Lung (tissue), 12 donors: Measurements from ENCODE around the gene OXT. TPM values are rescaled to one million over a fixed set of nuclear protein-coding genes. Genes with fewer than 3 reads are reported as not detected.

Experiments used
- ATAC-seq: fragments of 200-7000 bp; cut with Tn5 transposase; one replicate; pipeline ENCODE4 v1.9.1; 2020; ENCODE audit warnings: moderate number of reproducible peaks; ENCODE audit not compliant: insufficient read depth, low FRiP score
- DNase-seq, 3 donors: peaks; one replicate each; pipeline ENCODE4 v3.0.0-alpha.2; 2013 to 2017
- H3K27ac ChIP-seq, 2 donors: one replicate each; pipeline ENCODE4 v1.5.1; 2013; ENCODE audit warnings: mild to moderate bottlenecking in 2 of 2, moderate library complexity in 2 of 2, control low read depth in 1 of 2, inconsistent platforms in 1 of 2, low read depth in 1 of 2, low read length in 1 of 2
- H3K27me3 ChIP-seq, 3 donors: one replicate each; pipeline ENCODE4 v1.5.1; 2013; ENCODE audit warnings: low read length in 2 of 3; ENCODE audit not compliant: control insufficient read depth in 3 of 3, insufficient read depth in 3 of 3
- H3K36me3 ChIP-seq, 4 donors: one replicate each; pipeline ENCODE4 v1.5.1; 2013; ENCODE audit warnings: low read length in 4 of 4, mild to moderate bottlenecking in 1 of 4, moderate library complexity in 1 of 4; ENCODE audit not compliant: control insufficient read depth in 4 of 4, insufficient read depth in 4 of 4
- H3K4me1 ChIP-seq, 5 donors: one replicate each; pipeline ENCODE4 v1.5.1; 2013; ENCODE audit warnings: low read length in 5 of 5, mild to moderate bottlenecking in 2 of 5, moderate library complexity in 1 of 5; ENCODE audit not compliant: control insufficient read depth in 5 of 5, insufficient read depth in 5 of 5
- H3K4me3 ChIP-seq: one replicate; pipeline ENCODE4 v1.5.1; 2013; ENCODE audit warnings: mild to moderate bottlenecking, control low read depth, moderate library complexity
- H3K9ac ChIP-seq, 2 donors: one replicate each; pipeline ENCODE4 v1.5.1; 2013; ENCODE audit warnings: low read length in 2 of 2, control low read depth in 1 of 2; ENCODE audit not compliant: insufficient read depth in 1 of 2
- H3K9me3 ChIP-seq, 4 donors: one replicate each; pipeline ENCODE4 v1.5.1; 2013; ENCODE audit warnings: low read length in 3 of 4, mild to moderate bottlenecking in 1 of 4, moderate library complexity in 1 of 4; ENCODE audit not compliant: control insufficient read depth in 4 of 4, insufficient read depth in 3 of 4
- CTCF ChIP-seq: IDR thresholded peaks from 2 replicates; pipeline ENCODE4 v1.5.1; 2012; ENCODE audit warnings: mild to moderate bottlenecking; ENCODE audit errors: control extremely low read depth, extremely low read depth
- whole genome bisulfite sequencing, 2 donors: extraction: QIAGEN DNeasy Blood & Tissue Kit; methylation state at CpG; one replicate each; pipeline ENCODE4 v1.1.7; 2013; 5-methylcytosine and 5-hydroxymethylcytosine counted together
- polyA plus RNA-seq, 2 donors: library from polyadenylated mRNA; stranded (reverse); fragments of 200-250 nt; gene quantifications; one replicate each; pipeline ENCODE4 v1.2.1, GENCODE V29; 2013
- total RNA-seq, 2 donors: library from RNA; depleted of rRNA in 1 of 2; stranded (reverse); fragments of >200 nt in 1 of 2; gene quantifications; one replicate each; pipeline ENCODE4 v1.2.1, GENCODE V29; 2014 to 2021
- donor health status: control.
- donor health status: control.
- donor health status: Bipolar disorder and iron deficiency.
- donor health status: healthy.
- donor health status: DM: yes; HTN: yes; CAD: no.

OXT gene
- total and polyA plus RNA-seq, 4 donors: not detected

- Histone ChIP-seq H3K4me1 (peaks cover 0 to 30% (median 13%) of the 10 kb centered on the region in 5 donors), H3K27ac (peak overlapping the region; percentile 95 to 98), H3K9ac (peak overlapping the region; percentile 31 to 43), H3K36me3 (peaks cover 10 to 24% (median 23%) of the 10 kb centered on the region in 4 donors), H3K9me3 (no peaks in the 10 kb centered on the region), H3K27me3 (no peaks in the 10 kb centered on the region), H3K4me3 (peak overlapping the region; percentile 64)
- TF ChIP-seq CTCF: no peak
- ATAC-seq: peak; percentile 66
- WGBS, 2 donors: 2 to 3% methylated on average over 13 to 24 of the region's 24 CpGs
- DNase-seq: no peak
These were observed 26.2 kb upstream of the OXT start for GRCh38 chr20:3045042-3045815.

GRCh38 chr20:3045816-3046676 is 25.4 kb upstream of the OXT start, which contains the start of gene MRPS26:
Gene MRPS26 (plus strand): TSS chr20:3046052. CDS start chr20:3046069, 17 bp downstream.
- Histone ChIP-seq H3K27ac (peak within 1 kb of the TSS; percentile 95 to 98), H3K36me3 (peaks cover 10 to 24% (median 20%) of the 10 kb centered on the region in 4 donors), H3K27me3 (no peaks in the 10 kb centered on the region), H3K9me3 (no peaks in the 10 kb centered on the region), H3K4me1 (peaks cover 0 to 30% (median 13%) of the 10 kb centered on the region in 5 donors), H3K4me3 (peak within 1 kb of the TSS; percentile 64), H3K9ac (peak within 1 kb of the TSS; percentile 31 to 51)
- WGBS, 2 donors: 0% methylated on average over 95 to 104 of the region's 104 CpGs
- DNase-seq (peak; percentile 92 to 95 (median 92)), ATAC-seq (peak; percentile 94)
- no peak for TF ChIP-seq CTCF

- Histone ChIP-seq H3K36me3 (peaks cover 10 to 24% (median 20%) of the 10 kb centered on the region in 4 donors), H3K4me1 (peaks cover 0 to 25% (median 11%) of the 10 kb centered on the region in 5 donors), H3K9ac (peak overlapping the region; percentile 31 to 51), H3K27ac (peak overlapping the region; percentile 95 to 98), H3K27me3 (no peaks in the 10 kb centered on the region), H3K9me3 (no peaks in the 10 kb centered on the region), H3K4me3 (peak overlapping the region; percentile 64)
- DNase-seq: peak; percentile 7 to 56 (median 33)
- no peak for ATAC-seq
- TF ChIP-seq CTCF: no peak
- WGBS, 2 donors: 43 to 46% methylated on average over 39 of the region's 39 CpGs
These were observed 24.6 kb upstream of the OXT start for GRCh38 chr20:3046677-3047462.
